Measurements from ENCODE around the gene ST6GALNAC3.

ST6GALNAC3 gene

DNA sequence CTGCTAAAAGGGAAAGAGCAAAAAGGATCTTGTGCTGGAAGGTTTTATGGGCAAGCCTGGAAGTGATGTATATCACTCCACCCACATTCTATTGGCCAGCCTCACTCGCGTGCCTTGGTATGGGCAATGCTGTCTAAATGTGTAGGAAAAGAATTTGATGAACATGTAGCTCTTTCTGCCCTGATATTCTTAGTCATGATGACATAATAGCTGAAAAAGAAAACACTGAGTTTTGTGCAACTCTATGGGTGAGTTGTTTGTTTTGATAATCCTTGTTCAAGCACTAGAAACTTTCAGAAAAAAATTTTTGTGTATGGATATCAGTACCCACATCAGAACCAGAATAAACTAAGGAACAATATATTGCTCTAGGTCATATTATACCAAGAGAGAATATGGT is 561.2 kb downstream of the ST6GALNAC3 start:
- ChIA-PET POLR2A (no interaction called here), CTCF (interaction anchor here (0.6 kb wide), 1 partner anchor 19 kb away, joined by 3 read pairs; no protein-coding TSS in a partner anchor)
- Histone ChIP-seq H3K4me1 (ENCODE audit: control insufficient read depth, insufficient read depth, low read length) (no peaks in the 10 kb centered on the region), H3K27ac (ENCODE audit: extremely low read depth, low read depth, low read length) (no peak overlapping the region), H3K4me3 (ENCODE audit: low read depth, low read length) (no peak overlapping the region), H3K9me3 (ENCODE audit: control insufficient read depth, insufficient read depth, low read depth, low read length) (no peaks in the 10 kb centered on the region), H3K36me3 (ENCODE audit: control insufficient read depth in 2 of 2, insufficient read depth in 1 of 2, low read length in 2 of 2) (no peaks in the 10 kb centered on the region)
- TF ChIP-seq, protein P1, sequence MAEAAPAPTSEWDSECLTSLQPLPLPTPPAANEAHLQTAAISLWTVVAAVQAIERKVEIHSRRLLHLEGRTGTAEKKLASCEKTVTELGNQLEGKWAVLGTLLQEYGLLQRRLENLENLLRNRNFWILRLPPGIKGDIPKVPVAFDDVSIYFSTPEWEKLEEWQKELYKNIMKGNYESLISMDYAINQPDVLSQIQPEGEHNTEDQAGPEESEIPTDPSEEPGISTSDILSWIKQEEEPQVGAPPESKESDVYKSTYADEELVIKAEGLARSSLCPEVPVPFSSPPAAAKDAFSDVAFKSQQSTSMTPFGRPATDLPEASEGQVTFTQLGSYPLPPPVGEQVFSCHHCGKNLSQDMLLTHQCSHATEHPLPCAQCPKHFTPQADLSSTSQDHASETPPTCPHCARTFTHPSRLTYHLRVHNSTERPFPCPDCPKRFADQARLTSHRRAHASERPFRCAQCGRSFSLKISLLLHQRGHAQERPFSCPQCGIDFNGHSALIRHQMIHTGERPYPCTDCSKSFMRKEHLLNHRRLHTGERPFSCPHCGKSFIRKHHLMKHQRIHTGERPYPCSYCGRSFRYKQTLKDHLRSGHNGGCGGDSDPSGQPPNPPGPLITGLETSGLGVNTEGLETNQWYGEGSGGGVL (tag by site-specific recombination; IDR thresholded peaks at IDR 0.05), result no peak
- TF ChIP-seq MZF1 (tag by site-specific recombination; IDR thresholded peaks at IDR 0.05; ENCODE audit: borderline replicate concordance) (no peak), ZNF335 (tag by site-specific recombination; conservative IDR thresholded peaks at IDR 0.05) (0 out of 2 replicates have a peak, but pooled peaks have one; percentile 23)

DNA sequence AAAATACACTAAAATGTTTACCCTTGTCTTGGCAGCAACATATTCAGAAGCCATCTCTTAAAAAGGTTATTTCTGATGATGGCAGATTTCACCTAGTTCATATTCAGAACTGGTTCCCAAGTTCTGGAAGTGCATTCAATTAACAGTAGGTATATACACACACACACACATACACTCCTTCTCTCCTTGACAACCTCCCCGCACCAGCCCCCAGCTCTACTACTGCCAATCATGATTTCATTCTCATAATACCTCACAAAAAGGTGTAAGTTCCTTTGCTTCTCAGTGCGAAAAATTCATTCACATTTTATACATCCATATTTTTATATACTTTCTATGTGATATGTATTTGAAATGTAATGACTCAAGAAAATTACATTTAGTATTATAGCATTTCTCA is 564.6 kb downstream of the ST6GALNAC3 start:
- no peak for TF ChIP-seq ZNF660 (tag by site-specific recombination; IDR thresholded peaks at IDR 0.05)
- TF ChIP-seq, protein P2, sequence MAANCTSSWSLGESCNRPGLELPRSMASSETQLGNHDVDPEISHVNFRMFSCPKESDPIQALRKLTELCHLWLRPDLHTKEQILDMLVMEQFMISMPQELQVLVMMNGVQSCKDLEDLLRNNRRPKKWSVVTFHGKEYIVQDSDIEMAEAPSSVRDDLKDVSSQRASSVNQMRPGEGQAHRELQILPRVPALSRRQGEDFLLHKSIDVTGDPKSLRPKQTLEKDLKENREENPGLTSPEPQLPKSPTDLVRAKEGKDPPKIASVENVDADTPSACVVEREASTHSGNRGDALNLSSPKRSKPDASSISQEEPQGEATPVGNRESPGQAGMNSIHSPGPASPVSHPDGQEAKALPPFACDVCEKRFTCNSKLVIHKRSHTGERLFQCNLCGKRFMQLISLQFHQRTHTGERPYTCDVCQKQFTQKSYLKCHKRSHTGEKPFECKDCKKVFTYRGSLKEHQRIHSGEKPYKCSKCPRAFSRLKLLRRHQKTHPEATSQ (tag by site-specific recombination; IDR thresholded peaks at IDR 0.05), result no peak
- TF ChIP-seq, protein P3, sequence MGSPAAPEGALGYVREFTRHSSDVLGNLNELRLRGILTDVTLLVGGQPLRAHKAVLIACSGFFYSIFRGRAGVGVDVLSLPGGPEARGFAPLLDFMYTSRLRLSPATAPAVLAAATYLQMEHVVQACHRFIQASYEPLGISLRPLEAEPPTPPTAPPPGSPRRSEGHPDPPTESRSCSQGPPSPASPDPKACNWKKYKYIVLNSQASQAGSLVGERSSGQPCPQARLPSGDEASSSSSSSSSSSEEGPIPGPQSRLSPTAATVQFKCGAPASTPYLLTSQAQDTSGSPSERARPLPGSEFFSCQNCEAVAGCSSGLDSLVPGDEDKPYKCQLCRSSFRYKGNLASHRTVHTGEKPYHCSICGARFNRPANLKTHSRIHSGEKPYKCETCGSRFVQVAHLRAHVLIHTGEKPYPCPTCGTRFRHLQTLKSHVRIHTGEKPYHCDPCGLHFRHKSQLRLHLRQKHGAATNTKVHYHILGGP (tag by site-specific recombination; IDR thresholded peaks at IDR 0.05), result no peak
- no peak for TF ChIP-seq BCL11B (tag by site-specific recombination; IDR thresholded peaks at IDR 0.05; ENCODE audit: low read depth)
- TF ChIP-seq ZNF133 (tag by site-specific recombination; IDR thresholded peaks at IDR 0.05), result no peak
- no peak for TF ChIP-seq ZNF175 (tag by site-specific recombination; IDR thresholded peaks at IDR 0.05)
- H3K4me1 ChIP-seq (ENCODE audit: control insufficient read depth, insufficient read depth, low read length), result no peaks in the 10 kb centered on the region

DNA sequence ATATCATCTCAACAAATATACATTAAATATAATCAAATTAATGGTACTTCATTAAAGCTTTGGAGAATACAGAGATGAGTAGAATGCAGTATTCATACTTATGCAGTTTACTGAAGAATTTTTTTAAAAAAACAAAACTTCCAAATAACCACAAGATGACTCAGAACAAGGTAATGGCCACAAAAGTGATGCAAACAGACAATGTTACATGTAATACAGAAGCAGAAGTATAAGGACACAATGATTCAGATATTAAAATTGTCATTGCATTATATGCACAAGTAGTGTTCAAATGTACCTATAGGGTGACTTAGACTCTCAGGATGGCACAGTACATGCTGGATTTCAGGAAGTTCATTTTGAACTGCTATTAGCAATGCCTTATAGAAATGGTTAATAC is 565.5 kb downstream of the ST6GALNAC3 start:
- POLR2A ChIA-PET, result no interaction called here
- CTCF ChIA-PET, result no interaction called here
- Histone ChIP-seq H3K9me3 (ENCODE audit: control insufficient read depth, insufficient read depth, low read depth, low read length) (no peaks in the 10 kb centered on the region; the same call in 1 of the 2 replicates), H3K4me3 (ENCODE audit: low read depth, low read length) (no peak overlapping the region), H3K36me3 (ENCODE audit: control insufficient read depth in 2 of 2, insufficient read depth in 1 of 2, low read length in 2 of 2) (no peaks in the 10 kb centered on the region), H3K27ac (ENCODE audit: extremely low read depth, low read depth, low read length) (no peak overlapping the region), H3K4me1 (ENCODE audit: control insufficient read depth, insufficient read depth, low read length) (no peaks in the 10 kb centered on the region)
- TF ChIP-seq ZNF239 (tag by site-specific recombination; IDR thresholded peaks at IDR 0.05), result no peak
- TF ChIP-seq, protein P4, sequence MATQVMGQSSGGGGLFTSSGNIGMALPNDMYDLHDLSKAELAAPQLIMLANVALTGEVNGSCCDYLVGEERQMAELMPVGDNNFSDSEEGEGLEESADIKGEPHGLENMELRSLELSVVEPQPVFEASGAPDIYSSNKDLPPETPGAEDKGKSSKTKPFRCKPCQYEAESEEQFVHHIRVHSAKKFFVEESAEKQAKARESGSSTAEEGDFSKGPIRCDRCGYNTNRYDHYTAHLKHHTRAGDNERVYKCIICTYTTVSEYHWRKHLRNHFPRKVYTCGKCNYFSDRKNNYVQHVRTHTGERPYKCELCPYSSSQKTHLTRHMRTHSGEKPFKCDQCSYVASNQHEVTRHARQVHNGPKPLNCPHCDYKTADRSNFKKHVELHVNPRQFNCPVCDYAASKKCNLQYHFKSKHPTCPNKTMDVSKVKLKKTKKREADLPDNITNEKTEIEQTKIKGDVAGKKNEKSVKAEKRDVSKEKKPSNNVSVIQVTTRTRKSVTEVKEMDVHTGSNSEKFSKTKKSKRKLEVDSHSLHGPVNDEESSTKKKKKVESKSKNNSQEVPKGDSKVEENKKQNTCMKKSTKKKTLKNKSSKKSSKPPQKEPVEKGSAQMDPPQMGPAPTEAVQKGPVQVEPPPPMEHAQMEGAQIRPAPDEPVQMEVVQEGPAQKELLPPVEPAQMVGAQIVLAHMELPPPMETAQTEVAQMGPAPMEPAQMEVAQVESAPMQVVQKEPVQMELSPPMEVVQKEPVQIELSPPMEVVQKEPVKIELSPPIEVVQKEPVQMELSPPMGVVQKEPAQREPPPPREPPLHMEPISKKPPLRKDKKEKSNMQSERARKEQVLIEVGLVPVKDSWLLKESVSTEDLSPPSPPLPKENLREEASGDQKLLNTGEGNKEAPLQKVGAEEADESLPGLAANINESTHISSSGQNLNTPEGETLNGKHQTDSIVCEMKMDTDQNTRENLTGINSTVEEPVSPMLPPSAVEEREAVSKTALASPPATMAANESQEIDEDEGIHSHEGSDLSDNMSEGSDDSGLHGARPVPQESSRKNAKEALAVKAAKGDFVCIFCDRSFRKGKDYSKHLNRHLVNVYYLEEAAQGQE (tag by site-specific recombination; IDR thresholded peaks at IDR 0.05), result no peak
- no peak for TF ChIP-seq GLI2 (tag by site-specific recombination; IDR thresholded peaks at IDR 0.05; ENCODE audit: borderline replicate concordance, low read depth)
- no peak for TF ChIP-seq ZFP41 (tag by site-specific recombination; IDR thresholded peaks at IDR 0.05; ENCODE audit: borderline replicate concordance)
- TF ChIP-seq, protein P5, sequence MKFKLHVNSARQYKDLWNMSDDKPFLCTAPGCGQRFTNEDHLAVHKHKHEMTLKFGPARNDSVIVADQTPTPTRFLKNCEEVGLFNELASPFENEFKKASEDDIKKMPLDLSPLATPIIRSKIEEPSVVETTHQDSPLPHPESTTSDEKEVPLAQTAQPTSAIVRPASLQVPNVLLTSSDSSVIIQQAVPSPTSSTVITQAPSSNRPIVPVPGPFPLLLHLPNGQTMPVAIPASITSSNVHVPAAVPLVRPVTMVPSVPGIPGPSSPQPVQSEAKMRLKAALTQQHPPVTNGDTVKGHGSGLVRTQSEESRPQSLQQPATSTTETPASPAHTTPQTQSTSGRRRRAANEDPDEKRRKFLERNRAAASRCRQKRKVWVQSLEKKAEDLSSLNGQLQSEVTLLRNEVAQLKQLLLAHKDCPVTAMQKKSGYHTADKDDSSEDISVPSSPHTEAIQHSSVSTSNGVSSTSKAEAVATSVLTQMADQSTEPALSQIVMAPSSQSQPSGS (tag by site-specific recombination; IDR thresholded peaks at IDR 0.05; ENCODE audit: low read depth), result no peak
- no peak for TF ChIP-seq GFI1B (tag by site-specific recombination; IDR thresholded peaks at IDR 0.05)
- TF ChIP-seq HOXA7 (CRISPR knock-in tag; IDR thresholded peaks at IDR 0.05; ENCODE audit: borderline replicate concordance), result no peak
- TF ChIP-seq, protein P6, sequence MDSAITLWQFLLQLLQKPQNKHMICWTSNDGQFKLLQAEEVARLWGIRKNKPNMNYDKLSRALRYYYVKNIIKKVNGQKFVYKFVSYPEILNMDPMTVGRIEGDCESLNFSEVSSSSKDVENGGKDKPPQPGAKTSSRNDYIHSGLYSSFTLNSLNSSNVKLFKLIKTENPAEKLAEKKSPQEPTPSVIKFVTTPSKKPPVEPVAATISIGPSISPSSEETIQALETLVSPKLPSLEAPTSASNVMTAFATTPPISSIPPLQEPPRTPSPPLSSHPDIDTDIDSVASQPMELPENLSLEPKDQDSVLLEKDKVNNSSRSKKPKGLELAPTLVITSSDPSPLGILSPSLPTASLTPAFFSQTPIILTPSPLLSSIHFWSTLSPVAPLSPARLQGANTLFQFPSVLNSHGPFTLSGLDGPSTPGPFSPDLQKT (IDR thresholded peaks at IDR 0.05; ENCODE audit: borderline replicate concordance, low read depth, low read length), result no peak
- no peak for TF ChIP-seq MZF1 (tag by site-specific recombination; IDR thresholded peaks at IDR 0.05; ENCODE audit: borderline replicate concordance)
- TF ChIP-seq ZNF274 (IDR thresholded peaks at IDR 0.05; ENCODE audit: low read length), result no peak
- TF ChIP-seq ZNF274 (tag by site-specific recombination; IDR thresholded peaks at IDR 0.05; ENCODE audit: borderline replicate concordance), result no peak
- TF ChIP-seq BCL11B (tag by site-specific recombination; IDR thresholded peaks at IDR 0.05; ENCODE audit: low read depth), result no peak
- TF ChIP-seq REPIN1 (tag by site-specific recombination; IDR thresholded peaks at IDR 0.05; ENCODE audit: low read depth), result no peak

More for the DNA sequence above, 564.6 kb downstream of the ST6GALNAC3 start:
- Histone ChIP-seq H3K36me3 (ENCODE audit: control insufficient read depth in 2 of 2, insufficient read depth in 1 of 2, low read length in 2 of 2) (no peaks in the 10 kb centered on the region), H3K4me3 (ENCODE audit: low read depth, low read length) (no peak overlapping the region), H3K27ac (ENCODE audit: extremely low read depth, low read depth, low read length) (no peak overlapping the region), H3K9me3 (ENCODE audit: control insufficient read depth, insufficient read depth, low read depth, low read length) (no peaks in the 10 kb centered on the region; the same call in 1 of the 2 replicates)
- CTCF ChIA-PET, result no interaction called here
- POLR2A ChIA-PET, result no interaction called here

Data from HEK293 (cell line).